Measurements from ENCODE around the gene MRPL58.

DNA sequence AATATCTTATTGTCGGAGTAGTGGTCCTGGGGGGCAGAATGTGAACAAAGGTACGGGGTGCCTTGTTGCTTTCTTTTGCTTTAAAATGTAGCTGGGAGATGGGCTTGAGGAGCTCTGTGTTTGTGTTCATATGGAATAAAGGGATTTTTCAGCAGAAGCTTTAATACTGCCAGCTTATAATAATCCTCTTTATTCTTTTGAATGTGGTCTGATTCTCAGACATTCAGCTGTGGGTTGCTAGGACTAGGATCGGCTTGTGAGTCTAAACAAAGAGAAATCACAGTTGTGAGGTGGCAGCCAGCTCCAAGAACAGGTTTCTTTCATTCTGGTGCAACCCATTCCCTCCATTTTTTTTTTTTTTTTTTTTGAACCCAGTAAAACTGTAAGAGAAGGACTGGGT lies 7.2 kb downstream of the MRPL58 start:
- TF ChIP-seq, protein P1, sequence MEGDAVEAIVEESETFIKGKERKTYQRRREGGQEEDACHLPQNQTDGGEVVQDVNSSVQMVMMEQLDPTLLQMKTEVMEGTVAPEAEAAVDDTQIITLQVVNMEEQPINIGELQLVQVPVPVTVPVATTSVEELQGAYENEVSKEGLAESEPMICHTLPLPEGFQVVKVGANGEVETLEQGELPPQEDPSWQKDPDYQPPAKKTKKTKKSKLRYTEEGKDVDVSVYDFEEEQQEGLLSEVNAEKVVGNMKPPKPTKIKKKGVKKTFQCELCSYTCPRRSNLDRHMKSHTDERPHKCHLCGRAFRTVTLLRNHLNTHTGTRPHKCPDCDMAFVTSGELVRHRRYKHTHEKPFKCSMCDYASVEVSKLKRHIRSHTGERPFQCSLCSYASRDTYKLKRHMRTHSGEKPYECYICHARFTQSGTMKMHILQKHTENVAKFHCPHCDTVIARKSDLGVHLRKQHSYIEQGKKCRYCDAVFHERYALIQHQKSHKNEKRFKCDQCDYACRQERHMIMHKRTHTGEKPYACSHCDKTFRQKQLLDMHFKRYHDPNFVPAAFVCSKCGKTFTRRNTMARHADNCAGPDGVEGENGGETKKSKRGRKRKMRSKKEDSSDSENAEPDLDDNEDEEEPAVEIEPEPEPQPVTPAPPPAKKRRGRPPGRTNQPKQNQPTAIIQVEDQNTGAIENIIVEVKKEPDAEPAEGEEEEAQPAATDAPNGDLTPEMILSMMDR (optimal IDR thresholded peaks at IDR 0.05 in 1 of 3, IDR thresholded peaks at IDR 0.05 in 1 of 3, conservative IDR thresholded peaks at IDR 0.05 in 1 of 3; ENCODE audit: extremely low read depth in 1 of 3, insufficient read depth in 2 of 3, low read length in 3 of 3) = no peak
- TF ChIP-seq EZH2 (IDR thresholded peaks at IDR 0.05; ENCODE audit: low read length) = no peak

Measured in keratinocyte (primary cell).